HCT116 (cell line): ENCODE data around the gene SH3YL1.

ENCODE experiments used
- EZH2 ChIP-seq: fragments of 200-600 bp; sonication (generic); IDR thresholded peaks from 2 replicates; pipeline ENCODE4 v1.6.1; 2017; ENCODE audit warnings: antibody characterized with exemption, mixed run types
- EZH2phosphoT487 ChIP-seq: fragments of 200-600 bp; IDR thresholded peaks from 2 replicates; pipeline ENCODE4 v1.6.1; 2018; ENCODE audit warnings: antibody characterized with exemption, borderline replicate concordance
- ZBTB33 ChIP-seq: IDR thresholded peaks from 2 replicates; pipeline ENCODE4 v1.6.1; 2011; ENCODE audit warnings: mild to moderate bottlenecking, low read length, moderate library complexity; ENCODE audit not compliant: insufficient replicate concordance; ENCODE audit errors: extremely low read depth

GRCh38 chr2:228115-228514 is 35.7 kb downstream of the SH3YL1 start:
- TF ChIP-seq EZH2 (no peak), ZBTB33 (no peak), EZH2phosphoT487 (no peak)
